GM18861 (cell line): ENCODE results near the gene RTP5.
A peak's percentile ranks its signal among the peaks of the same experiment; 100 is the strongest.
"Not testable (repeated sequence)": the region's sequence is repeated elsewhere in the genome, so short reads cannot be mapped to it uniquely, and the experiment has no call there.

Experiments
- ATAC-seq: cut with Tn5 transposase; IDR thresholded peaks from one replicate; pipeline ENCODE4 v1.9.1; 2021; ENCODE audit not compliant: unreplicated experiment

RTP5 gene

GRCh38 chr2:241870081-241870541, 582 bp downstream of the RTP5 start:
- ATAC-seq, result no peak

- ATAC-seq, result no peak
Measured at GRCh38 chr2:241870611-241871537, 1.3 kb downstream of the RTP5 start.

GRCh38 chr2:241871538-241872312, 2.2 kb downstream of the RTP5 start:
- ATAC-seq, result no peak

GRCh38 chr2:241872313-241872642, 2.7 kb downstream of the RTP5 start:
- ATAC-seq, result no peak

GRCh38 chr2:241873081-241873802, 3.7 kb downstream of the RTP5 start:
- no peak for ATAC-seq

GRCh38 chr2:241873803-241874110, 4.2 kb downstream of the RTP5 start:
- no peak for ATAC-seq

- no peak for ATAC-seq
Measured at GRCh38 chr2:241874277-241874925, 4.9 kb downstream of the RTP5 start.

GRCh38 chr2:241875754-241876527, 6.4 kb downstream of the RTP5 start:
- ATAC-seq, result not testable (repeated sequence)

- no peak for ATAC-seq
Measured at GRCh38 chr2:241876528-241877196, 7.1 kb downstream of the RTP5 start.

- ATAC-seq, result no peak
Measured at GRCh38 chr2:241877197-241877685, 7.7 kb downstream of the RTP5 start.

- no peak for ATAC-seq
Measured at GRCh38 chr2:241877989-241878970, 8.8 kb downstream of the RTP5 start.

- no peak for ATAC-seq
Measured at GRCh38 chr2:241879326-241879725, 9.8 kb downstream of the RTP5 start.

GRCh38 chr2:241880311-241881073, 11.0 kb downstream of the RTP5 start:
- ATAC-seq, result no peak

- peak; percentile 47 for ATAC-seq
Measured at GRCh38 chr2:241882091-241882625, 12.6 kb downstream of the RTP5 start.

GRCh38 chr2:241884951-241885290, 15.4 kb downstream of the RTP5 start:
- ATAC-seq, result no peak

- no peak for ATAC-seq
Measured at GRCh38 chr2:241885291-241885945, 15.9 kb downstream of the RTP5 start.
